ENCODE measurements around the gene DNLZ. TPM values are rescaled to one million over a fixed set of nuclear protein-coding genes. Genes with fewer than 3 reads are reported as not detected.
"Not testable (repeated sequence)": the region's sequence is repeated elsewhere in the genome, so short reads cannot be mapped to it uniquely, and the experiment has no call there.

The DNLZ gene
- polyA plus RNA-seq, 4 donors = 5.6 to 13.9 (median 8.0) TPM

GRCh38 chr9:136320972-136321371, 42.6 kb downstream of the DNLZ start:
- not testable (repeated sequence) for DNase-seq (ENCODE audit: low read depth in 4 of 4, low spot score in 3 of 4)

GRCh38 chr9:136319955-136320354, 43.6 kb downstream of the DNLZ start:
- not testable (repeated sequence) for DNase-seq (ENCODE audit: low read depth in 4 of 4, low spot score in 3 of 4)

GRCh38 chr9:136319244-136319643, 44.3 kb downstream of the DNLZ start:
- DNase-seq (ENCODE audit: low read depth in 4 of 4, low spot score in 3 of 4) = not testable (repeated sequence)

- DNase-seq (ENCODE audit: low read depth in 4 of 4, low spot score in 3 of 4) = no peak
Measured at GRCh38 chr9:136318776-136319241, 44.7 kb downstream of the DNLZ start.

- no peak for DNase-seq (ENCODE audit: low read depth in 4 of 4, low spot score in 3 of 4)
Measured at GRCh38 chr9:136318111-136318775, 45.3 kb downstream of the DNLZ start.

GRCh38 chr9:136317695-136318094, 45.8 kb downstream of the DNLZ start:
- no peak for DNase-seq (ENCODE audit: low read depth in 4 of 4, low spot score in 3 of 4)

GRCh38 chr9:136316896-136317676, 46.5 kb downstream of the DNLZ start:
- no peak for DNase-seq (ENCODE audit: low read depth in 4 of 4, low spot score in 3 of 4)

GRCh38 chr9:136316271-136316751, 47.2 kb downstream of the DNLZ start:
- DNase-seq (ENCODE audit: low read depth in 4 of 4, low spot score in 3 of 4) = no peak

GRCh38 chr9:136314944-136315343, 48.6 kb downstream of the DNLZ start:
- DNase-seq (ENCODE audit: low read depth in 4 of 4, low spot score in 3 of 4) = no peak

- no peak for DNase-seq (ENCODE audit: low read depth in 4 of 4, low spot score in 3 of 4)
Measured at GRCh38 chr9:136314056-136314416, 49.5 kb downstream of the DNLZ start.

- no peak for DNase-seq (ENCODE audit: low read depth in 4 of 4, low spot score in 3 of 4)
Measured at GRCh38 chr9:136313111-136314055, 50.2 kb downstream of the DNLZ start.

- DNase-seq (ENCODE audit: low read depth in 4 of 4, low spot score in 3 of 4) = no peak
Measured at GRCh38 chr9:136312436-136312835, 51.1 kb downstream of the DNLZ start.

- no peak for DNase-seq (ENCODE audit: low read depth in 4 of 4, low spot score in 3 of 4)
Measured at GRCh38 chr9:136312009-136312375, 51.6 kb downstream of the DNLZ start.

- no peak for DNase-seq (ENCODE audit: low read depth in 4 of 4, low spot score in 3 of 4)
Measured at GRCh38 chr9:136311051-136312008, 52.2 kb downstream of the DNLZ start.

- DNase-seq (ENCODE audit: low read depth in 4 of 4, low spot score in 3 of 4) = no peak
Measured at GRCh38 chr9:136310273-136311030, 53.1 kb downstream of the DNLZ start.

- DNase-seq (ENCODE audit: low read depth in 4 of 4, low spot score in 3 of 4) = no peak
Measured at GRCh38 chr9:136309806-136310220, 53.7 kb downstream of the DNLZ start.
